GM13976 (cell line): ENCODE data around the gene RPS5.

ENCODE experiments used
- DNase-seq: peaks from one replicate; pipeline ENCODE4 v3.0.0; 2012; ENCODE audit warnings: low spot score
- in situ Hi-C: fragments of 300-500 bp; cut with MboI; formaldehyde crosslinking; loops from one replicate; pipeline ENCODE4 v1.12.0; 2022; ENCODE audit warnings: low sequenced_read_pairs, mixed read lengths, inconsistent platforms; ENCODE audit not compliant: unreplicated experiment
- TF ChIP-seq, protein P1 (sequence below): IDR thresholded peaks from 2 replicates; pipeline ENCODE4 v1.5.1; 2012; ENCODE audit warnings: borderline replicate concordance, mild to moderate bottlenecking; ENCODE audit not compliant: insufficient read depth; ENCODE audit errors: extremely low read depth, missing control alignments, control extremely low read depth

RPS5 gene

DNA sequence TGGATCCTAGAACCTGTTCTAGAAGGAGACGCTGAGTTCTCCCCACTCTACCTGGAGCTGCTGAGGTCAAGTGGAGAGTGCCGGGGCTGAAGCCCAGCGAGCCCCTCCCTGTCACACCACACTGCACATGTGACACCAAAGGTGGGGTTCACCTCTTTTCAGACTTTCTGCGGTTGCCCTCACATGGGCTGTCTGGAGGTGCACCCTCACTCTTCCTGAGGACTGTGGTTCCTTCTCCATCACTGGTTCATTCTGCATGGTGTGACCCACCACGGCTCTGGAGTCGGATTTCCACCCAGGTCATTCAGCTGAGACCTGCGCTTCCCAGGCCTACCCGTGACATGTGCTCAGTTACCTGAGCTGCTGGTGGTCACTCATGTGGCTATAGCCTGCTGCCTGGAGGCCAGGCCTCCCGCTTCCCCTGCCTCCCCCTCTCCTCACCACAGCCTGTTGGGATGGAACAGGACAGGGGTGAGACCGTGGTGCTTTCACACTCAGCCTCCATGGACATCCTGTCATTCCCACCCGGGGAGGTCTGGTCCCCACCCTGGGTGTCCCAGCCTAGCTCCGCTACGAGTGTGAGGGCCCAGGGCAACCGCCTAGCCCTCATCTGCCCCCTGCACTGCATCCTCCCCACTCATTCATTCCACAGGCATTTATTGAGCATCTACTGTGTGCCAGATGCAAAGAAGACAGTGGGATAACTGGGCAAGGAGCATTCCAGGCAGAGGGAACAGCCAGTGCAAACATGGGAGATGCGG is 33.2 kb upstream of the RPS5 start:
- TF ChIP-seq, protein P1, sequence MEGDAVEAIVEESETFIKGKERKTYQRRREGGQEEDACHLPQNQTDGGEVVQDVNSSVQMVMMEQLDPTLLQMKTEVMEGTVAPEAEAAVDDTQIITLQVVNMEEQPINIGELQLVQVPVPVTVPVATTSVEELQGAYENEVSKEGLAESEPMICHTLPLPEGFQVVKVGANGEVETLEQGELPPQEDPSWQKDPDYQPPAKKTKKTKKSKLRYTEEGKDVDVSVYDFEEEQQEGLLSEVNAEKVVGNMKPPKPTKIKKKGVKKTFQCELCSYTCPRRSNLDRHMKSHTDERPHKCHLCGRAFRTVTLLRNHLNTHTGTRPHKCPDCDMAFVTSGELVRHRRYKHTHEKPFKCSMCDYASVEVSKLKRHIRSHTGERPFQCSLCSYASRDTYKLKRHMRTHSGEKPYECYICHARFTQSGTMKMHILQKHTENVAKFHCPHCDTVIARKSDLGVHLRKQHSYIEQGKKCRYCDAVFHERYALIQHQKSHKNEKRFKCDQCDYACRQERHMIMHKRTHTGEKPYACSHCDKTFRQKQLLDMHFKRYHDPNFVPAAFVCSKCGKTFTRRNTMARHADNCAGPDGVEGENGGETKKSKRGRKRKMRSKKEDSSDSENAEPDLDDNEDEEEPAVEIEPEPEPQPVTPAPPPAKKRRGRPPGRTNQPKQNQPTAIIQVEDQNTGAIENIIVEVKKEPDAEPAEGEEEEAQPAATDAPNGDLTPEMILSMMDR: no peak
- DNase-seq: no peak
- in situ Hi-C loops: no loop called here

DNA sequence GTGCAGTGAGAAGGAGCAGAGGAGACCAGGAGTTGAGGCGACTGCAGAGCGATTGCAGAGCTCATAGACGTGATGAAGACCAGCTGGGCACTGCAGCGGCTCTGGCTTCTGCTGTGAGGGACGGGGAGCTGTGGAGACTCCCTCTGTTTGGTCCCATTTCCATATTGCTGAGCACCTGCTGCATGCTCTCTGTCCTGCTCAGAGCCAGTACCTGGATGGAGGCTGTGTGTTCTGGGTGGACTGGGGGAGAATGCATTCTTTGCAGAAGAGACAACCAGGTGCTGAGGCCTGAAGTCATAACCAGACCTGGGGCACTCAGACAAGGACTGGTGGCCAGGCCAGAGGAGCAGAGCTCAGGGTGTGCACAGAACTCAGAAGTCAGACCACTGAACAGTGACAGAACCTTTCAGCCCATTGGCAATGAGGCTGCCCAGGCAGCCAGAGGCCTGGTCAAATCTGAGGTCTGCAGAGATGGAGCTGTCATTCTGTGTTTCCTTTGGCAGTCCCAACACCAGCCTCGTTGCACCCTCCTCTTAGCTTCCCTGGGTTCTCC is 32.5 kb upstream of the RPS5 start:
- DNase-seq: no peak
- in situ Hi-C loops: no loop called here
- TF ChIP-seq, protein P1: no peak

DNA sequence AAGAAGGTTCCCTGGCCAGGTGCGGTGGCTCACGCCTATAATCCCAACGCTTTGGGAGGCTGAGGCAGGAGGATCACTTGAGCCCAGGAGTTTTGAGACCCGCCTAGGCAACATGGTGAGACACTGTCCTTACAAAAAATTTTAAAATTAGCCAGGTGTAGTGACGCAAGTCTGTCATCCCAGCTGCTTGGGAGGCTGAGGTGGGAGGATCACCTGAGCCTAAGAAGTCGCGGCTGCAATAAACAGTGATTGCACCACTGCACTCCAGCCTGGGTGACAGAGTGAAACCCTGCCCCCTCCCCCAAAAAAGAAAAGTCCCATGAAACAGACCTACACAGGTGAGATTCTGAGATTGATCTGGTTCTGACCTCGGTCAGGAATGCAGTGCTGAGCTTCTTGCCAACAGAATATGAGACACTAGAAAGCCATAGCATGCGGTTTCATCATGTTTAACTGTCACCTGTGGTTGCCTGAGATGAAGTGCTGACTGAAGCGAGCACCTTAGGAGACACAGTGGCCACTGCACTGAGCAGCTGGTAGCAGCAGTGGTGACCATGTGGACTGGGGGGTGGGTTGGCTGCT is 31.8 kb upstream of the RPS5 start:
- TF ChIP-seq, protein P1: no peak
- in situ Hi-C loops: no loop called here

DNA sequence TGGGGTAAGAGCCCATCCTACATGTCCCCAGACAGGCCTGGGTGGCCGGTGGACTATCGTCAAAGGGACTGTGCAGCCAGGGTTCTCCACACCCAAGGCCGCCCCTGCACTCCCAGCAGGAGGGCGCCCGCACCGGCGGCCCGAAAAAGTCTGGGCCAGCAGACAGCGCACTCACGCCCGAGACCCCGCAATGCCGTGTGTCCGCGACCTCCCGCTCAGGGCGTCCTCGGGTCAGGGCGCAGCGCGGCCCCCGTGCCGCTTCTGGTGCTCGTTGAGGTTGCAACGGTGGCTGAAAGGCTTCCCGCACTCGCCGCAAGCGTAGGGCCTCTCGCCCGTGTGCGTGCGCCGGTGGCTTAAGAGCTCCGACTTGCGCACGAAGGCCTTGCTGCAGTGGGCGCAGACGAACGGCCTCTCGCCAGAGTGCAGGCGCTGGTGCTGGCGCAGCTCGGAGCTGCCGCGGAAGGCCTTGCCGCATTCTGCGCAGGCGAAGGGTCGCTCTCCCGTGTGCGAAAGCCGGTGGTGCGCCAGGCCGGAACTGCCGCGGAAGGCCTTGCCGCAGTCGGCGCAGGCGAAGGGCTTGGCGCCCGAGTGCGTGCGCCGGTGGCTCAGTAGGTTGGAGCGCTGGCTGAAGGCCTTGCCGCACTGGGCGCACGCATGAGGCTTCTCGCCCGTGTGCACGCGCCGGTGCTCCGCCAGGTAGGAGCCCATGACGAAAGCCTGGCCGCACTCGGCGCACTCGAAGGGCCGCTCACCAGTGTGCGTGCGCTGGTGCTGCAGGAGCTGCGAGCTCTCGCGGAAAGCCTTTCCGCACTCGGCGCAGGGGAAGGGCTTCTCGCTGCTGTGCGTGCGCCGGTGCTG is 30.9 kb upstream of the RPS5 start:
- peak; percentile 64 for DNase-seq
- in situ Hi-C loops: no loop called here
- TF ChIP-seq, protein P1: no peak

More for the DNA sequence above, 31.8 kb upstream of the RPS5 start:
- no peak for DNase-seq

DNA sequence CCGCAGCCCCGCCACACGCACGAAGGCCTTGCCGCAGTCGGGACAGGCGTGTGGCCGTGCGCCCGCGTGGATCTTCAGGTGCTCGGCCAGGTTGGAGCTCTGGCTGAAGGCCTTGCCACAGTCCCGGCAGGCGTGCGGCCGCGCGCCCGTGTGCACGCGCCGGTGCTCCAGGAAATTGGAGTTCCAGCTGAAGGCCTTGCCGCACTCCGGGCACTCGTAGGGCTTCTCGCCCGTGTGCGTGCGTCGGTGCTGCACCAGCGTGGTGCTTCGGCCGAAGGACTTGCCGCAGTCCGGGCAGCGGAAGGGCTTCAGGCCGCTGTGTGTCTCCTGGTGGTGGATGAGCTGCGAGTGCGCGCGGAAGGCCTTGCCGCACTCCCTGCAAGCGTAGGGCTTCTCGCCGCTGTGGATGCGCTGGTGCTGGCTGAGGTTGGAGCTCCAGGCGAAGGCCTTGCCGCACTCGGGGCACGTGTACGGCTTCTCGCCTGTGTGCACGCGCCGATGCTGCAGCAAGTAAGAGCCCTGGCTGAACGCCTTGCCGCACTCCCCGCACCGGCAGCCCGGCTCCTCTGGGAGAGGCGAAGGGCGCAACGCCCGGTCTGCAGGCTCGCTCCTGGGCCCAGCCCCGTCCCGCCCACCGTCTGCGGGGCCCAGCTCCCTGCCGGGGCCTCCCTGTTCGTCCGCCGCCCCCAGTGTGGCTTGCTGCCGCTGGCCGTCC is 30.1 kb upstream of the RPS5 start:
- in situ Hi-C loops: no loop called here
- TF ChIP-seq, protein P1: no peak
- DNase-seq: no peak
